T47D (cell line): Measurements from ENCODE around the gene SHPK.
"Not testable (repeated sequence)": the region's sequence is repeated elsewhere in the genome, so short reads cannot be mapped to it uniquely, and the experiment has no call there.

Experiments used
- DNase-seq, 2 experiments: peaks; one replicate each; pipeline versions ENCODE4 v3.0.0 to v3.0.0-alpha.2; 2011 to 2012; ENCODE audit warnings: low read depth in 1 of 2, low spot score in 1 of 2
- JUND ChIP-seq: IDR thresholded peaks from 2 replicates; pipeline ENCODE4 v1.6.1; 2012; ENCODE audit warnings: low read depth
- in situ Hi-C: cut with HindIII; loops from 2 replicates; pipeline ENCODE4 v1.10.0; 2016; ENCODE audit warnings: low sequenced_read_pairs, low pct_unique_long_range_greater_than_20kb

SHPK gene

DNA sequence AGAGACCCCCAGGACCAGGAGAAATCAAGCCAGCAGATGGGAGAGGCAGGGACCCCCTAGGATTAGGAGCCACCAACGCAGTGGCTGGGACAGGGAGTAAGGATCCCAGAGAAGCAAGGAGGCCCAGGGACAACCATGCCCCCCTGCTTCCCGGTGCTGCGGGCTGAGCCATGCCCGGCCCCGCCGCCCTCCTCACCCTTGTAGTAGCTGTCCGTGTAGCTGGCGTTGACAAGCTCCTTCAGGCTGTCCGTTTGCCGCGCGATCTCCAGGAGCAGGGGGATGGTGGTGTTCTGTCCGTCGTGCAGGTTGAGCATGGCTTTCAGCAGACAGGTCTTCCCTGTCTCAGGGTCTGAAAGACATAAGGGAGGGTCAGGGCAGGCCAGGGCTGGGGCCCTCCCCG is 45.3 kb downstream of the SHPK start:
- no peak for TF ChIP-seq JUND
- no peak for DNase-seq
- in situ Hi-C loops = no loop called here

DNA sequence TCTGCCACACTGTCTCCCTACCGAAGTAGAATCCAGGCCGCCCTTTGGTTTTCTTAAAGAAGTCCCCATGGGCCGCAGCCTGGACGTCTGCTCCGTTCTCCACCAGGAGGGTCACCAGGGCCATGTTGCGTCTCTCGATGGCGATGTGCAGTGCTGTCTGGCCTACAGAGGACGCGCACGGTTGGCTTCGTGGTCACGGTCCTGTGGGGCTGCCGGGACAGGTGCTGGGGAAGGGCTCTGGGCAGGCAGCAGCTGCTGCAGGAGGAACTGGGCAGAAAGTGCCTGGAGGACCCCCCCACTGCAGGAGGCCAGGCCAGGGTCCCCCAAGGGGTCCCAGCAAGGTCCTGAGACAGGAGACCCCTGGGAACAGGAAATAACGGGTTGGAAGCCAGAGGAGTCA is 45.8 kb downstream of the SHPK start:
- in situ Hi-C loops = no loop called here
- DNase-seq = no peak
- TF ChIP-seq JUND = no peak

DNA sequence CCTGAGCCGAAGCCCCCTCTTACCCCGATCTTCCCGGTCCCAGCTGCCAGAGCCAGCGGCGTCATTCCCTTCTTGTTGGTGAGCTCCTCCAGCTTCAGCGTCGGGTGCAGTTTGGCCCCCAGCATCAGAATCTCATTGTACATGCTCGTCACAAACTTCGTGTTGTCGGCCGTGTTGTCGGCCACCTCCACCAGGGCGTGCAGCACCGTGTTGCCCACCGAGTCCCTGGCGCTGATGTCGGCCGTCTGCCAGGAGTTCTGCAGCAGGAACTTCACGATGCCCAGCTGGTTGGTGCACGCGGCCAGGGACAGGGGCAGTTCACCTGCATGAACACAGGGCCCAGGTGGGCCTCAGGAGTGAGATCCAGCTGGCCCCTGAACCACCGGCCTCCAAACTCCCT is 46.3 kb downstream of the SHPK start:
- no peak for TF ChIP-seq JUND
- no peak for DNase-seq
- in situ Hi-C loops = no loop called here

DNA sequence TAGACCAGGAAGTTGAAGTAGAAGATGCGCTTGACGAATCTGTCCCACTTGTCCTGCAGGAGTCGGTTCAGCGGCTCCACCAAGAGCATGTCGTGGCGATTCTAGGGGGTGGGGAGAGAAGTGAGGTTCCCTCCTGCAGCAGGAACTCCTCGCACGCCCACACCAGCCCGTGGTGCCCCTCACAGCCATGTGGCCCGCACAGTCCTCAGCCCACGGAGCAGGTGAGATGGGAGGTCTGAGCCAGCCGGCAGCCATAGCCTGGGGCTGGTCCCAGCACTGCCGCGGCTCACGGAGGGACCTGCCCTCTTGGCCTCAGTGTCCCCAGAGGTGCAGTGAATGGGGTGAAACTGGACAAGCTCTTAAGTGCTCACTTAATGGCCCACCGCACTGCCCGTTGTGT is 50.2 kb downstream of the SHPK start:
- in situ Hi-C loops = no loop called here
- no peak for TF ChIP-seq JUND
- no peak for DNase-seq

DNA sequence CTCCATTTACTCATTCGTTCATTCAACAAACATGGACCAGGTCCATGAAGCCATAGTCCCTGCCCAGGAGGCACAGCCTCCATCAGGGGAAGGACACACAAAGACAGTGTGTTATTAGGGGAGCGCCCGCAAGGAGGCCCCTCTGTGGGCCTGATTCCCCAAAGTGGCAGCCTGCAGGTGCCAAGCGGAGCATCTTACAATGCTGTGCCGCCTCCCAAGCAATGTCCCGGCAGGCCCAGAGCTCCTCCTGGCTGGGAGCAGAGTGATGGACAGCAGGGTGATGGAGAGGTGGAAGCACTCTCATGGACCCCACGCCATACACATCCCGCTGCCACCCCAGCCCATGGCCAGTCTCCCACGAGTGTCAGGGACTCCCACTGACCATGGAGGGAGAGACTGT is 52.6 kb downstream of the SHPK start:
- no peak for TF ChIP-seq JUND
- in situ Hi-C loops = no loop called here
- DNase-seq = no peak

DNA sequence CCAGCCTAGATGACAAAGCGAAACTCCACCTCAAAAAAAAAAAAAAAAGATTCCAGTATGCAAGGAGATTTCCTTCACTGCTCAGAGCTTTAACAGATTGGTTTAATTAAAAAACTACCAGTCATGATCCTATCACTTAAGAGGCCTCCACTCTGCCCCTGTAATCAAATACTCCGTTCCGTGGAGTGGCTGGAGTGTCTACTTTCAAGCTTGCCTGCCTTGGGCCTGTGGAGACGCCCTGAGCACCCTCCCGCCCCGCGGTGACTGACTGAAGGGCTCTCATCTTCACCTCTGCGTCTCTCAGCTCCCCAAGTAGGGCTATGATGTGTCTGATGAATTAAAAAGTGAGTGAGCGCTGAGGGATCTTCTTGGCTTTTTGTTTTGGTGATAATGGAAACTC is 53.1 kb downstream of the SHPK start:
- no peak for TF ChIP-seq JUND
- in situ Hi-C loops = no loop called here
- DNase-seq = no peak

DNA sequence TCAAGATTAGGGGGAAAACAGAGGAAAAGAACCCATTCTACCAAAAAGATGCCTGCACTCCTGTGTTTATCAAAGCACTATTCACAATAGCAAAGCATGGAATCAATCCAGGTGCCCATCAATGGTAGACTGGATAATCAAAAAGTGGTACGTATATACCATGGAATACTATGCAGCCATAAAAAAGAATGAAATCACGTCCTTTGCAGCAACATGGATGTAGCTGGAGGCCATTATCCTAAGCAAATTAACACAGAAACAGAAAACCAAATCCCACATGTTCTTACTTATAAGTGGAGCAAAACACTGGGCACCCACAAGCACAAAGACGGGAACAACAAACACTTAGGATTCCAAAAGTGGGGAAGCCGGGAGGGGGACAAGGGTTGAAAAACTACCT is 57.4 kb downstream of the SHPK start:
- in situ Hi-C loops, DNase-seq: not testable (repeated sequence)

DNA sequence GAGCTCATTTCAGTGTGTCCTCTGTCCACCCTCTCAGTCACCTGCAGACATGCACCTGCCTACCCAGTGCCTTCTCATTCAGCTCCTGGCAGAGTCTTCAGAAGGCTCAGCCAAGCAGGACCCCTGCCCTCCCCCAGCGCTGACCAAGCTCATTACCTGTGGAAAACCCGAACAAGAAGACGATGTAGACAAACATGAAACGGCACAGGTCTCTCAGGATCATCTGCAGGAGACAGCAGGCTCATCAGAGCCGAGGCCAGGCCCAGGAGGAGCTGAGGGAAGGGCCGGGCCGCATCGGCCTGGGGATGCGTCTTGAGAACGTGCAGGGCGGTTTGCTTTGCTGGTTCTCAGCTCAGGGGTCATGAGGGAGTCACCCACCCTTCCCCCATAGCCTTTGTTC is 59.1 kb downstream of the SHPK start:
- no peak for DNase-seq
- no peak for TF ChIP-seq JUND
- in situ Hi-C loops = no loop called here

DNA sequence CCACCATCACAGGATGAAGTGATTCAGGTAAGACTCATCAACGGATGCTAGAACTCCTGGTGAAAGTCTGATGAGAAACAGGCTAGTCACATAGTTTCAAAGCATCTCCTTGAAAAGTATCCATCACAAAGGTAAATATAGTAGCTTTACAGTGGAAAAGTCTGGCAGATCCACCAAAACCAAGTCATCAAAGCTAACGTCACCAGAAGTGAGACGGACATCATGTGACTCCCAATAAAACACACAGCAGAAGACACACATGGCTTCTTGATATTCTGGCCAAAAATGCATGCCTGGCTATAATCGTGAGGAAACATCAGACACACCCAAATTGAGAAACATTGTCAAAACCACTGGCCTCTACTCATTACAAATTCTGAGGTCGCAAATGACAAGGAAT is 60.5 kb downstream of the SHPK start:
- in situ Hi-C loops = no loop called here
- no peak for DNase-seq
- TF ChIP-seq JUND = no peak

DNA sequence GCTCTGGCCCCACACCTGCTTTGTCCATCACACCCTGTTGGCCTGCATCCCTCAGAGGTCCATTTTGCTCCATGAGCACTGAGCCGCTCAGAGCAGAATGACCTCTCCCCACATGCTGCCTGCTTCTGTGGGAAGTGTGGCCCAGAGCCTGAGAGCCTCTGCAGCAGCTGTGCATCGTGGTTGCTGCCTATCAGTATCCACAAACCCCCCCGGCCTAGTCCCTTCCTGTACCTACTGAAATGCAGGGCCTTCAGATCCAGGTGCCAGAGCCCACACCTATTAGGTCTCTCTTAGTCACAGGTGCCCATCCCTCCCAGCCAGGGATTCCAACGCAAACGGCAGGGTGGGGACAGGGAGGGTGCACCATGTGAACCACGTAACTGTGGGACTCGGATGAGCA is 61.8 kb downstream of the SHPK start:
- in situ Hi-C loops = no loop called here
- no peak for DNase-seq
- no peak for TF ChIP-seq JUND

DNA sequence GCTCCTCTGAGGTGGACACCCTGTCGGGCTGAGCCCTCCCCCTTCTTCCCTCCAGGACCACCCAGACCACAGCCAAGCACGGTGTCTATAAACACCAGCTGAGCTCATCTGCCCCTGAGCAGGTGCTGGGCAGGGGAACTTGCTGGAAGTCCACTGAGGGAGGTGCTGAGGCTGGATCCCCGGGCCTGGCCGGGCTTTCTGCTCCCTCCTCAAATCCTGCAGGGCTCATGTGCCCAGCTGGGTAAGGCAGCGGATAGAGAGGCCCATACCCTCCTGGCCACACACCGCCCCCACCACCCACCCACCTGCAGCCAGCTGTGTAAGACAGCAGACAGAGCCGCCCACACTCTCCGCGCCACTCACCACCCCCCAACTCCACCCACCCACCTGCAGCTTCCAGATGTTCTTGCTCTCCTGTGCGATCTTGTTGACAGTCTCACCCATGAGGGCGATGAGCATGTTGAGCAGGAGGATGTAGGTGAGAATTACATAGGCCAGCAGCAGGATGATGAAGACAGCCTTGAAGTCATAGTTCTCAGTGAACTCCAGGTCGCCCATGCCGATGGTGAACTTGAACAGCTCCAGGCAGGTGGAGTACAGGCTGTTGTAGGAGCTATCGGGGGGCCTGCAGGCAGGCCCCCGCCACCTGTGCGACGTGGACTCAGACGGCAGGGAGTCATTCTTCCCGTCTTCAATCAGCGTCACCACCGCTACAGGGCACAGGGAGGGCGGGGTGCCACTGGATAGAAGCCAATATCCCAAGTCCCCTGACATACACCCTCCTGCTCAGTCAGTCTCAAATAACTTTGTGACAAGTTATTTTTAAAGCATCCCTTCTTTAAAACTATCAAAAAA is 62.6 kb downstream of the SHPK start:
- in situ Hi-C loops = no loop called here
- no peak for TF ChIP-seq JUND
- no peak for DNase-seq

DNA sequence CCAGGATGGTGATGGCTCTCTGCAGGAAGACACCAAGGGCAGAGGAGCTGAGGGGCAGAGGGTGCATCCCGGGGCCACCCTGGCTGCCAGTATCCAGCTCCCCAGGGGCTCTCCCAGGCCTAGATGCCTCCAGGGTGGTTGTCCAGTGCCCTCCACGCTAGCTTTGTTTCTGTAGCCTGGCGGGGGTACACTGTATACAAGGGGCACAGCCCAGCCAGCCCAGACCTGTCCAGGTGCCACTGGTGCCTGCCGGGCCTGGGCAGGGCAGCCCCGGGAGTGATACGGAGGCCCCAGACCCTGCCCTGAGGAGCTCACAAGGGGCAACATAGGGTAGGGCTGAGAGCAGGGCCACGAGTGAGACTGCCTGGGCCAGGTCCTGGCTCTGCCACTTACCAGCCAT is 63.8 kb downstream of the SHPK start:
- no peak for TF ChIP-seq JUND
- in situ Hi-C loops = no loop called here
- no peak for DNase-seq

DNA sequence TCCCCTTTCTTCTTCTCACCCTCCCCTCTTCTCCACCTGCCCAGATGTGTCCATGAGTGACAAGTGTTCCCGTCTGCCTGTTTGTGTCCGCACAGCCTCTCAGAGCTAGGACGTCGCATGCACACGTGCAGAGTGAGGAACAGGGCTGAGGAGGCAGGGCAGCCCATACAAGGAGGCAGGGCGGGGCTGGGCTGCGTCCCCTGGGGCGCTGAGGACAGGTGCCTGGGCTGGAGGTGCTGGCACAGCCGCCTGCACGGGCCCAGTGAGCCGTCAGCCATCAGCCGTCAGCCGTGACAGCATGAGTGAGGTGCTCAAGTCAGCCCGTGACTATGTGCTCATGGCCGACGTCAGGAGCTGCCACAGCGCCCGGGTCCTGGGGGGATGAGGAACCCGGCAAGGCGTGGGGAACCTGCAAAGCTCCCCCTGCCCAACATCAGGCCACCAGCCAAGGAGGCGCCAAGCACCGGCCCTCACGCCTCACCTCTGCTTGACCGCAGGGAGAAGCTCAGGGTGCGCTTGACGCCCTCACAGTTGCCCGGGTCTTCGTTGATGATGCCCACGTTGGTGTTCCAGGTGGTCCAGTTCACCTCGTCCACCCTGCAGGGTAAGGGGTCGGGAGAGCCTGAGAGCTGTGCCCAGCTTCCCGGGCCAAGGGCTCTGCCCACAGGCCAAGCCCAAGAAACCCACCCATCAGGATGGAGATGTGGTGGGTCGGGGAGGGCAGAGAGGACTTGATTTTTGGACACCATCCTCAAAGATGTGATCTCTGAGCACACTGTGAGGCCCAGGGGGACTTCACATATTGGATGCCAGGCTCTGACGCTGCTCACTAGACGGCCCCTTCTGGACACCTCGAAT is 64.8 kb downstream of the SHPK start:
- no peak for TF ChIP-seq JUND
- DNase-seq = no peak
- in situ Hi-C loops = no loop called here
